GM20000 (cell line): ENCODE data around the gene BBS9.

Source experiments
- DNase-seq: peaks from one replicate; pipeline ENCODE4 v3.0.0; 2012; ENCODE audit warnings: low spot score
- CTCF ChIP-seq: IDR thresholded peaks from 2 replicates; pipeline ENCODE4 v1.5.1; 2012; ENCODE audit warnings: mild to moderate bottlenecking, control low read depth; ENCODE audit errors: extremely low read depth, missing control alignments

Gene BBS9

DNA sequence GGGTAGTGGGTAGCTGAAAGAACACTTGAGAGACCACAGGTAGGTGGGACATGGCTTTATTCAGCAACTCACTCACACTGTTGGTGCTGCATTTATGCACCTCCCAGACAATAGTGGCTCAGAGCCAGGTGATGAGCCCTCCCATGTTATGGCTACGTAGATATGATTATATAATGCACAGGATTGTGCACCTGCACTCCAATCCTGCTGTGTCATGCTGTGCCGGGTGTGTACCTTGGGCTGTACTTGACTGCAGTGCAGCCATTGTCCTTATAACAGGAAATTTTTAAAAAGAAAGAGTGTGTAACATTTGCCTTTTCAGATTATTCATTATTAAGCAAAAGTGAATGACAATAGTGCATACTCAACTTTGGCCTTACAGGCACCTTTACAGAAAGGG lies 409.8 kb downstream of the BBS9 start:
- no peak for DNase-seq
- TF ChIP-seq CTCF: no peak

GRCh38 chr7:33539659-33540400 lies 410.5 kb downstream of the BBS9 start:
- no peak for DNase-seq
- TF ChIP-seq CTCF: no peak

DNA sequence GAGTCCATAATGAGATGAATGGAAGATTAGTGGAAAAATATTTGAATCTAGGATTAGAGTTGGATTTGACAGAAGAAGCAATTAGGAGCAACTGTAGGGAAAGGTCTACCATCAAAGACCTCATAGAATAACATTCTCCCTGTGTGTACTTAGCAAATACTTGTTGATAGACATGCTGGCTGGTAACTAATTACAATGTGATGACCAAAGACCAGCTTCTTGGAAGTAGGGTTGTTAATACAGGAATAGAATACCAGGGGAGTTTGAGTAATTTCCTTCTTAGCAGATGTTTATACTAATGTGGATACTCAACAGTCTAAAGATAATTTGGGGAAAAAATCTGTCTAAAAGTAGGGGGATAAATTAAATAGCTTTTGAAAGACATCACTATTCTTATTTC lies 418.5 kb downstream of the BBS9 start:
- DNase-seq: no peak
- no peak for TF ChIP-seq CTCF

GRCh38 chr7:33550363-33550762 lies 421.0 kb downstream of the BBS9 start:
- TF ChIP-seq CTCF: no peak
- no peak for DNase-seq

DNA sequence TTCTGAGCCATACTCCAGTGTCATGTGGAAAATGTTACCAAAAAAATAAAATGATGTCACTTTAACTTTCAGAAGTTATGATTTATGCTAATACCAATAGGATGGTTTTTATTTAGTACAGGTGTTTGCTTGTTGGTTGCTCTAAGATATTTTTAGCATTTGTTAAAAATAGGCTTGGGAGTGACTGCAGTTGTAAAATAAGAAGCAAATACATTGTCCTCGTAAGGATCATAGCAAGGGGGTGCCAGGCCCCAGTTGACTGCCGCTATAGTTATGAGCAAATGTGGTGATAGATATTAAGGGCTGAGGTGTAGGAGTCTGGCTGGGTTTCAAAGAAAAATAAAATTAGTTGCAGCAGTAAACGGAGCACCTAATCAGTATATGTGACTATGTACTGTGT lies 421.6 kb downstream of the BBS9 start:
- no peak for TF ChIP-seq CTCF

DNA sequence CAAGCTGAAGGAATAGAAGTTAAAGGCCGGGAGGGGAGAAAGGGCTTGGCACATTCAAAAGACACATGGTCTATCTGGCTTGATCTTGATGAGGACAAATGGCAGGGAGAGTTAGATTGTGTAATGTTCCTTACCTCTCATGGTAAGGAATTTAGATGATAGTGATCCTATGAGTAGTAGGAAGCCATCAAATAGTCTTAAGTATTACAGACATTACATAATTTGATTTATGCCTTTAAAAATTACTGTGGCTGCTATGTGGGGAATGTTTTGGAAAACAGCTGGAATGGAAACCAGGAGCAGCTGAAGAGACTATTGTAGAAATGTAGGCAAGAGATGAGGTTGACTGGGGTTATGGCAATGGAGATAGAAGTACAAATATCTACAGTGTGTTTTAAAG lies 424.7 kb downstream of the BBS9 start:
- no peak for TF ChIP-seq CTCF

More for the DNA sequence above, 421.6 kb downstream of the BBS9 start:
- no peak for DNase-seq

GRCh38 chr7:33554576-33554975 lies 425.2 kb downstream of the BBS9 start:
- TF ChIP-seq CTCF: no peak
- no peak for DNase-seq

More for the DNA sequence above, 424.7 kb downstream of the BBS9 start:
- no peak for DNase-seq
